ENCODE data around the gene OR5AC2.

DNA sequence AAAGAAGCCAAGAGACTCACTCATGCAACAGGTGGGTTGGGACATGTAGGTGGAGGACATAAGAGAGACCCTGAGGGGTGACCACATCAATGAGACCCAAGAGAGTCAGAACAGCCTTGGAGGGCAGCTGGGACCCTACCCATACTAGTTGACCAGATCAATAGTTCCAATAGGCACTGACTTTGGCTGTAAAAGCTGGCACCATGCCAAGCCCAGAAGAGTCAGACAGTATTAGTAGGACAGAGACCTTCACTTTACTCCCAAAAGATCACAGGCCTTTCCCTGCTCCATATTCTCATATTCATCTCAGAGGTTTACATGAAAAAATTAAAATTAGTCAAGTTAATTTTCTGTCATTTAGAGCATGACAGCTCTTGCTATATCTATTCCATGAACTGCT is 30.9 kb upstream of the OR5AC2 start:
- TF ChIP-seq, protein P1, sequence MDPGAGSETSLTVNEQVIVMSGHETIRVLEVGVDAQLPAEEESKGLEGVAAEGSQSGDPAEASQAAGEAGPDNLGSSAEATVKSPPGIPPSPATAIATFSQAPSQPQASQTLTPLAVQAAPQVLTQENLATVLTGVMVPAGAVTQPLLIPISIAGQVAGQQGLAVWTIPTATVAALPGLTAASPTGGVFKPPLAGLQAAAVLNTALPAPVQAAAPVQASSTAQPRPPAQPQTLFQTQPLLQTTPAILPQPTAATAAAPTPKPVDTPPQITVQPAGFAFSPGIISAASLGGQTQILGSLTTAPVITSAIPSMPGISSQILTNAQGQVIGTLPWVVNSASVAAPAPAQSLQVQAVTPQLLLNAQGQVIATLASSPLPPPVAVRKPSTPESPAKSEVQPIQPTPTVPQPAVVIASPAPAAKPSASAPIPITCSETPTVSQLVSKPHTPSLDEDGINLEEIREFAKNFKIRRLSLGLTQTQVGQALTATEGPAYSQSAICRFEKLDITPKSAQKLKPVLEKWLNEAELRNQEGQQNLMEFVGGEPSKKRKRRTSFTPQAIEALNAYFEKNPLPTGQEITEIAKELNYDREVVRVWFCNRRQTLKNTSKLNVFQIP (CRISPR knock-in tag; IDR thresholded peaks at IDR 0.05; ENCODE audit: borderline replicate concordance, low read depth): no peak
- TF ChIP-seq, protein P2, sequence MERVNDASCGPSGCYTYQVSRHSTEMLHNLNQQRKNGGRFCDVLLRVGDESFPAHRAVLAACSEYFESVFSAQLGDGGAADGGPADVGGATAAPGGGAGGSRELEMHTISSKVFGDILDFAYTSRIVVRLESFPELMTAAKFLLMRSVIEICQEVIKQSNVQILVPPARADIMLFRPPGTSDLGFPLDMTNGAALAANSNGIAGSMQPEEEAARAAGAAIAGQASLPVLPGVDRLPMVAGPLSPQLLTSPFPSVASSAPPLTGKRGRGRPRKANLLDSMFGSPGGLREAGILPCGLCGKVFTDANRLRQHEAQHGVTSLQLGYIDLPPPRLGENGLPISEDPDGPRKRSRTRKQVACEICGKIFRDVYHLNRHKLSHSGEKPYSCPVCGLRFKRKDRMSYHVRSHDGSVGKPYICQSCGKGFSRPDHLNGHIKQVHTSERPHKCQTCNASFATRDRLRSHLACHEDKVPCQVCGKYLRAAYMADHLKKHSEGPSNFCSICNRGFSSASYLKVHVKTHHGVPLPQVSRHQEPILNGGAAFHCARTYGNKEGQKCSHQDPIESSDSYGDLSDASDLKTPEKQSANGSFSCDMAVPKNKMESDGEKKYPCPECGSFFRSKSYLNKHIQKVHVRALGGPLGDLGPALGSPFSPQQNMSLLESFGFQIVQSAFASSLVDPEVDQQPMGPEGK (CRISPR knock-in tag; IDR thresholded peaks at IDR 0.05; ENCODE audit: borderline replicate concordance): no peak
- no peak for TF ChIP-seq ZC3H10 (CRISPR knock-in tag; IDR thresholded peaks at IDR 0.05)
